Spinal cord (tissue), 10 donors: Measurements from ENCODE around the gene LTBP2. TPM values are rescaled to one million over a fixed set of nuclear protein-coding genes. Genes with fewer than 3 reads are reported as not detected.
A peak's percentile ranks its signal among the peaks of the same experiment; 100 is the strongest.

Experiments used
- DNase-seq, 6 donors: peaks; one replicate each; pipeline versions ENCODE4 v3.0.0 to v3.0.0-alpha.2; 2013 to 2015; ENCODE audit warnings: low spot score in 6 of 6, low read depth in 4 of 6
- H3K27ac ChIP-seq: one replicate; pipeline ENCODE4 v1.5.1; 2013; ENCODE audit warnings: low read depth, low read length, control low read depth
- H3K27me3 ChIP-seq: one replicate; pipeline ENCODE4 v1.6.1; 2013; ENCODE audit warnings: low read length; ENCODE audit not compliant: control insufficient read depth, insufficient read depth
- H3K36me3 ChIP-seq: one replicate; pipeline ENCODE4 v1.6.1; 2013; ENCODE audit warnings: low read length; ENCODE audit not compliant: control insufficient read depth, insufficient read depth
- H3K4me1 ChIP-seq: one replicate; pipeline ENCODE4 v1.6.1; 2013; ENCODE audit warnings: low read length; ENCODE audit not compliant: control insufficient read depth, insufficient read depth
- H3K4me3 ChIP-seq: one replicate; pipeline ENCODE4 v1.5.1; 2013; ENCODE audit warnings: low read depth, low read length, control low read depth
- H3K9me3 ChIP-seq: one replicate; pipeline ENCODE4 v1.6.1; 2013; ENCODE audit warnings: low read length; ENCODE audit not compliant: control insufficient read depth, insufficient read depth
- WGBS: methylation state at CpG from one replicate; pipeline ENCODE4 v1.1.5; 2013; ENCODE audit warnings: missing lambda C conversion rate; ENCODE audit not compliant: insufficient coverage; 5-methylcytosine and 5-hydroxymethylcytosine counted together
- polyA plus RNA-seq, 2 donors: library from polyadenylated mRNA; unstranded; fragments of 120-200 nt; gene quantifications; one replicate each; pipeline ENCODE4 v1.2.1, GENCODE V29; 2013; ENCODE audit not compliant: insufficient read length in 2 of 2
- total RNA-seq, 2 donors: library from RNA; depleted of rRNA in 1 of 2; stranded (reverse); fragments of 120-200 nt in 1 of 2; fragments of >200 nt in 1 of 2; gene quantifications; one replicate each; pipeline versions ENCODE4 v1.2.3 to v1.2.4, GENCODE V29; 2013 to 2014
- donor health status: healthy.

Gene LTBP2
- total and polyA plus RNA-seq, 4 donors: 2.2 to 23.9 (median 13.6) TPM

- peaks cover 8% of the 10 kb centered on the region for H3K36me3 ChIP-seq
- no peak overlapping the region for H3K27ac ChIP-seq
- no peaks in the 10 kb centered on the region for H3K27me3 ChIP-seq
- H3K9me3 ChIP-seq: no peaks in the 10 kb centered on the region
- peaks cover 34% of the 10 kb centered on the region for H3K4me1 ChIP-seq
- 91% methylated on average over 1 of the region's 1 CpG for WGBS
- H3K4me3 ChIP-seq: no peak overlapping the region
- DNase-seq: no peak
Measured at GRCh38 chr14:74650927-74651686, 39.1 kb upstream of the LTBP2 start.

- no peak for DNase-seq
- Histone ChIP-seq H3K27ac (no peak overlapping the region), H3K27me3 (no peaks in the 10 kb centered on the region), H3K9me3 (no peaks in the 10 kb centered on the region), H3K4me3 (no peak overlapping the region), H3K36me3 (peaks cover 8% of the 10 kb centered on the region), H3K4me1 (peaks cover 34% of the 10 kb centered on the region)
- 100% methylated on average over 2 of the region's 2 CpGs for WGBS
Measured at GRCh38 chr14:74649673-74650072, 37.6 kb upstream of the LTBP2 start.

GRCh38 chr14:74649167-74649566, 37.1 kb upstream of the LTBP2 start:
- Histone ChIP-seq H3K27ac (no peak overlapping the region), H3K4me1 (peaks cover 34% of the 10 kb centered on the region), H3K36me3 (peaks cover 8% of the 10 kb centered on the region), H3K4me3 (no peak overlapping the region), H3K27me3 (no peaks in the 10 kb centered on the region), H3K9me3 (no peaks in the 10 kb centered on the region)
- WGBS: 78% methylated on average over 6 of the region's 7 CpGs
- no peak for DNase-seq

- WGBS: 45% methylated on average over 7 of the region's 7 CpGs
Measured at GRCh38 chr14:74648601-74649000, 36.6 kb upstream of the LTBP2 start.

GRCh38 chr14:74647678-74648461, 35.8 kb upstream of the LTBP2 start:
- peak in 3 of 6 donors; percentile 15 to 77 (median 66) for DNase-seq
- peak overlapping the region; percentile 64 for H3K27ac ChIP-seq
- no peaks in the 10 kb centered on the region for H3K9me3 ChIP-seq
- WGBS: 9% methylated on average over 7 of the region's 7 CpGs
- peaks cover 25% of the 10 kb centered on the region for H3K4me1 ChIP-seq
- H3K27me3 ChIP-seq: no peaks in the 10 kb centered on the region
- no peak overlapping the region for H3K4me3 ChIP-seq
- H3K36me3 ChIP-seq: peaks cover 3% of the 10 kb centered on the region

More at GRCh38 chr14:74648601-74649000, 36.6 kb upstream of the LTBP2 start:
- Histone ChIP-seq H3K9me3 (no peaks in the 10 kb centered on the region), H3K36me3 (peaks cover 6% of the 10 kb centered on the region), H3K4me3 (no peak overlapping the region), H3K4me1 (peaks cover 30% of the 10 kb centered on the region), H3K27me3 (no peaks in the 10 kb centered on the region), H3K27ac (no peak overlapping the region)
- DNase-seq: no peak

- Histone ChIP-seq H3K4me1 (peaks cover 22% of the 10 kb centered on the region), H3K9me3 (no peaks in the 10 kb centered on the region), H3K4me3 (no peak overlapping the region), H3K27ac (no peak overlapping the region), H3K27me3 (no peaks in the 10 kb centered on the region), H3K36me3 (no peaks in the 10 kb centered on the region)
- 76% methylated on average over 10 of the region's 11 CpGs for WGBS
- no peak for DNase-seq
Measured at GRCh38 chr14:74647061-74647677, 35.1 kb upstream of the LTBP2 start.

GRCh38 chr14:74645756-74646470, 33.9 kb upstream of the LTBP2 start:
- no peaks in the 10 kb centered on the region for H3K27me3 ChIP-seq
- peaks cover 22% of the 10 kb centered on the region for H3K4me1 ChIP-seq
- no peak overlapping the region for H3K27ac ChIP-seq
- no peak overlapping the region for H3K4me3 ChIP-seq
- H3K36me3 ChIP-seq: no peaks in the 10 kb centered on the region
- no peaks in the 10 kb centered on the region for H3K9me3 ChIP-seq
- 86% methylated on average over 9 of the region's 13 CpGs for WGBS
- no peak for DNase-seq

GRCh38 chr14:74645244-74645643, 33.2 kb upstream of the LTBP2 start:
- Histone ChIP-seq H3K9me3 (no peaks in the 10 kb centered on the region), H3K27me3 (no peaks in the 10 kb centered on the region), H3K4me3 (no peak overlapping the region), H3K4me1 (peaks cover 22% of the 10 kb centered on the region), H3K27ac (no peak overlapping the region), H3K36me3 (no peaks in the 10 kb centered on the region)
- DNase-seq: no peak
- WGBS: 90% methylated on average over 5 of the region's 5 CpGs
